Measurements from ENCODE around the gene SORL1-AS1. TPM values are rescaled to one million over a fixed set of nuclear protein-coding genes. Genes with fewer than 3 reads are reported as not detected.

Gene SORL1-AS1

DNA sequence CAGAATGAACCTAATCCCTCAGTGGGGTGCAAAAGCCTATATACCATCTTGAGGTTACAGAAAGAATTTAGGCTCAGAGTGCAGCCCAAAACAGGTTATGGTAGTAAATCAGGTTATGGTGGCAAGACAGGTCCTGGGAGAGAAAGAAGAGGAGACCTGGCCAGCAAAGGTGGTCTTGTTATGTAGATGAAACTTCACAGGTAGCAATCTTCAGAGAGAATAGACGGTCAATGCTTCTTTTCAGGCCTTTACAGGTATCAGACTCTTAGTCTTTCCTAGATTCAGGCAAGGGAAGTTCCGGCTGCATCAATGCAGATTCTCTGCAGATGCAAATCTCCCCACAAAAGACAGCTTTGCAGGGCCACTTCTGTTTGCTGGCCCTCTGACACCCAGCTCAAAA, 46.5 kb downstream of the SORL1-AS1 start:
- TF ChIP-seq, protein P1, sequence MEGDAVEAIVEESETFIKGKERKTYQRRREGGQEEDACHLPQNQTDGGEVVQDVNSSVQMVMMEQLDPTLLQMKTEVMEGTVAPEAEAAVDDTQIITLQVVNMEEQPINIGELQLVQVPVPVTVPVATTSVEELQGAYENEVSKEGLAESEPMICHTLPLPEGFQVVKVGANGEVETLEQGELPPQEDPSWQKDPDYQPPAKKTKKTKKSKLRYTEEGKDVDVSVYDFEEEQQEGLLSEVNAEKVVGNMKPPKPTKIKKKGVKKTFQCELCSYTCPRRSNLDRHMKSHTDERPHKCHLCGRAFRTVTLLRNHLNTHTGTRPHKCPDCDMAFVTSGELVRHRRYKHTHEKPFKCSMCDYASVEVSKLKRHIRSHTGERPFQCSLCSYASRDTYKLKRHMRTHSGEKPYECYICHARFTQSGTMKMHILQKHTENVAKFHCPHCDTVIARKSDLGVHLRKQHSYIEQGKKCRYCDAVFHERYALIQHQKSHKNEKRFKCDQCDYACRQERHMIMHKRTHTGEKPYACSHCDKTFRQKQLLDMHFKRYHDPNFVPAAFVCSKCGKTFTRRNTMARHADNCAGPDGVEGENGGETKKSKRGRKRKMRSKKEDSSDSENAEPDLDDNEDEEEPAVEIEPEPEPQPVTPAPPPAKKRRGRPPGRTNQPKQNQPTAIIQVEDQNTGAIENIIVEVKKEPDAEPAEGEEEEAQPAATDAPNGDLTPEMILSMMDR (IDR thresholded peaks at IDR 0.05; ENCODE audit: insufficient read depth, low read depth, low read length), result no peak
- no peak for DNase-seq (ENCODE audit: low read depth)
- no peak overlapping the region for H3K4me3 ChIP-seq (ENCODE audit: low read depth, low read length)

DNA sequence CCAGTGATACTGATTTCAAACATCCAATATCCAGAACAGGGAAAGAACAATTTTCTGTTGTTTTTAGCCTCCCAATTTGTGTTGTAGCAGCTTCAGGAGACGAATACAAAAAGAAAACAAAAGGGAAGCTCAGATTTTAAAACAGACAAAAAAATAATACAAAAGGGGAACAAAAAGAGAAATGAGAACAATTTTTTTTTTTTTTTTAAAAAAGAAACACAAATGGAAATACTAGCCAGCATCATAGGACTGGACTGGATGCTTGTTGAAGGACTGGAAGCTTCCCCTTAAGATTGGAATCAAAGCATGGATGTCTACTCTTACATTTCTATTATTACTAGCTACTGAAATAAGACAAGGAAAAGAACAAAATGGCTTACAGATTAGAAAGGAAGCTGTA, 47.1 kb downstream of the SORL1-AS1 start:
- H3K4me3 ChIP-seq (ENCODE audit: low read depth, low read length), result no peak overlapping the region
- TF ChIP-seq, protein P1 (IDR thresholded peaks at IDR 0.05; ENCODE audit: insufficient read depth, low read depth, low read length), result no peak
- no peak for DNase-seq (ENCODE audit: low read depth)

DNA sequence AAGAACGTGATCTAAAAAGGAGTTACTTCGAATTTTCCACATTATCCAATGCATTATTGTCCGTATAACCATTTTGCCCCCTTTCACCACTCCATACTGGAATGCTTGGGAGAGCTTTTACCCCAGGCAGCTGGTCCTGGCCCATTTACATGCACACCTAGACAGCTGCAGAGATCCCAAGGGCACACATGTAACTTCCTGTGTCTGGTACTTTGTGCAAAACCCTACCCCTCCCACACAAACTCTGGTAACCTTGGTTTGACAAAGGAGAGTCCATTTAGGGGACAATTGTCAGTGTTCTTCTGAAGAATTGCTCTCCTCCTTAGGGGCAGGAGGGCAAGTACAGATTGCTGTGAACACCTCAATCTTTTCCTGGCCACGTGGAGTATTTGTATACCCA, 58.0 kb downstream of the SORL1-AS1 start:
- H3K4me3 ChIP-seq (ENCODE audit: low read depth, low read length), result no peak overlapping the region
- TF ChIP-seq, protein P1 (IDR thresholded peaks at IDR 0.05; ENCODE audit: insufficient read depth, low read depth, low read length), result no peak
- no peak for DNase-seq (ENCODE audit: low read depth)

DNA sequence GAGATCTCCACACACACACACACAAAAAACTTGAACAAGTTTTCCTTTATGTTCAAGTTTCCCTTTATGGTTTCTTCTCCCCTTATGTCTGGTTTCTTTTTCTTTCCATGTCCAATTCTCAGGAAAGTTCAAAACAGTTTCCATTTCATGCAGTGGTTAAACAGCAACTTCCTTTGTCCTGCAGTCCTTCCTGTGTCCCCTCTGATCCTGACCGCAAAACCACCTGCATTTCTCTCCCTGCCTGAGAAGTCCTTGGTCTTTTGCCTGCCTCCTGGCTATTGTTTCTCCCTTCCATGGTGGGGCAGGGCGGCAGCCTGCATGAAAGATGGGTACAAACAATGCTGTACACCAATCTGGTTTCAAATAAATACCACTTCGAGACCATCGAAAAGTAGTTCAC, 58.9 kb downstream of the SORL1-AS1 start:
- no peak overlapping the region for H3K4me3 ChIP-seq (ENCODE audit: low read depth, low read length)
- DNase-seq (ENCODE audit: low read depth), result no peak
- TF ChIP-seq, protein P1 (IDR thresholded peaks at IDR 0.05; ENCODE audit: insufficient read depth, low read depth, low read length), result no peak

DNA sequence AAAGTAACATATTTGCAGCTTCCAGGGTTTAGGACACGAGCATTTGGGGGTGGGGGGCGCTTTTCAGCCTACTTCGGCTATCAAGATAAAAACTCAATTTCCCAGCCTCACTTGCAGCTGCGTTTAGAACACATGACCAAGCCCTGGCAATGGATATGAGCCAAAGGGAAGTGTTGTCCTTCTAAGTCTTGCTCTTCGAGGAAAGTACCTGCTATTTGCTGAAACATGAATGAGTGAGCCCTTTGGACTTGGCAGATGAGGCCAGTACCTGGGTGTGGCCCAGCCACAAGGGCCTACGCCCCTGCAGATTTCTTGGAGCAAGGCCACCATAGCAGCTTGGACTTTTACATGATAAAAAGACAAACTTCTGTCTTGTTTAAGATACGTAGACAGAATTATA, 60.9 kb downstream of the SORL1-AS1 start:
- no peak overlapping the region for H3K4me3 ChIP-seq (ENCODE audit: low read depth, low read length)
- TF ChIP-seq, protein P1 (IDR thresholded peaks at IDR 0.05; ENCODE audit: insufficient read depth, low read depth, low read length), result no peak
- DNase-seq (ENCODE audit: low read depth), result no peak

DNA sequence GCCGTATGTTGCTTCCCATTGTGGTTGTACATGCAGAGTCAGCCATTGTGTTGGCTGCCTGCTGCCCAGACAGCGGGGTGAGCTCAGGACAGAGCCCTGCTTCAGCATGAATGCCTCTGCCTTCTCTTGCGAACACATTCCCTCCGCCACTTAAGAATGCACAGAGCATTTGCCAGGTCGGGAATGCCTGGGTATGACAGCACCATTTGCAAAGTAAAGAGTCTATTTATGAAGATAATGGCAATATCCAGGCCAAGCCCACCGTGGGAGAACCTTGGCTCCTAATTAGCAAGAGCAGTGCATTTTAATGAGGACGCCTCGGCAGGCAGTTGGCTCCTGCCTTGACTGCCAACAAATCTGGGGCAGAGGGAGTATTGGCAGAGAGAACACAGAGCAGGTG, 63.1 kb downstream of the SORL1-AS1 start:
- DNase-seq (ENCODE audit: low read depth), result no peak
- H3K4me3 ChIP-seq (ENCODE audit: low read depth, low read length), result no peak overlapping the region
- TF ChIP-seq, protein P1 (IDR thresholded peaks at IDR 0.05; ENCODE audit: insufficient read depth, low read depth, low read length), result no peak

Other genes starting within 250 kb of the SORL1-AS1 start
- 49.0 and 66.9 TPM in 2 replicates for gene SC5D, start 160.2 kb downstream of the SORL1-AS1 start, total RNA-seq
- under 0.01 and 0.43 TPM in 2 replicates for gene SORL1, start 653 bp downstream of the SORL1-AS1 start, total RNA-seq